Measurements from ENCODE around the gene CTRL.

The CTRL gene

DNA sequence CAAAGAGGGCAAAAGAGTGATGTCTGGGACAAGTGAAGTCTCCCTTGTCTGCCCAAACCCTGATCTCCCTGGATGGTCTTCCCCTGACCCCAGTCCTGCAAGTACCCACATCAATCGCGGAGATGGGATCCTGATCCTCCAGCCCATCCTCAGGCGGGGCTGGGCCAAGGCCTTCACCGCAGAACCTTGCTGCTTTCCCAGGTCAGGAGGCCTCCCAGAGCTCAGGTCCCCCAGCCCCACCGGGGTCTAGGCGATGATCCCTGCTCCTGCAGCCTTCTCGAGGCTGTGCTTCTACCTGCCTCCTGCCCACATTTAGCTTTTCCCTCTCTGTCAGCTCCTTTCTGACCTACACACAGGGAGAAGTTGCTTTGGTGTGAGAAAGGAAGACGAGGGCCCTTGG is 30.5 kb upstream of the CTRL start:
- no peak for DNase-seq

DNA sequence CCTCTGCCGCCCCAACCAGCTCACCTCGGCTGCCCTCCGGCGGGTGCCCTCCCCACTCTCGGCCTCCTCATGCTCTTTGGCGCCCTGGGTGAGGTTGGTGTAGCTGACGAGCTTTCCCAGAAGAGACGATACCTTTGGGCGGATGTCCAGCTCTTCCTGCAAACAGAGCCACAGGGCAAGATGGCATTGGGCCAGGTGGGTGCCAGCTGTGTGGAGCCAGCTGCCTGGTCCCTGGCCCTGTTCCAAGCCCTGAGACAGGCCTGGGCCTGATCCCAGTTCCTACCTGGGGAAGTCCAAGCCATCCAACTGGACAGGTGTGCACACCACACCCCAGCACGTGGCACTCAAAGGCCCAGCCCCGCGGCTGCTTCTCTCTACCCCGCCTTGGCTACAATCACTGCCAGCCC is 29.9 kb upstream of the CTRL start:
- no peak for DNase-seq

DNA sequence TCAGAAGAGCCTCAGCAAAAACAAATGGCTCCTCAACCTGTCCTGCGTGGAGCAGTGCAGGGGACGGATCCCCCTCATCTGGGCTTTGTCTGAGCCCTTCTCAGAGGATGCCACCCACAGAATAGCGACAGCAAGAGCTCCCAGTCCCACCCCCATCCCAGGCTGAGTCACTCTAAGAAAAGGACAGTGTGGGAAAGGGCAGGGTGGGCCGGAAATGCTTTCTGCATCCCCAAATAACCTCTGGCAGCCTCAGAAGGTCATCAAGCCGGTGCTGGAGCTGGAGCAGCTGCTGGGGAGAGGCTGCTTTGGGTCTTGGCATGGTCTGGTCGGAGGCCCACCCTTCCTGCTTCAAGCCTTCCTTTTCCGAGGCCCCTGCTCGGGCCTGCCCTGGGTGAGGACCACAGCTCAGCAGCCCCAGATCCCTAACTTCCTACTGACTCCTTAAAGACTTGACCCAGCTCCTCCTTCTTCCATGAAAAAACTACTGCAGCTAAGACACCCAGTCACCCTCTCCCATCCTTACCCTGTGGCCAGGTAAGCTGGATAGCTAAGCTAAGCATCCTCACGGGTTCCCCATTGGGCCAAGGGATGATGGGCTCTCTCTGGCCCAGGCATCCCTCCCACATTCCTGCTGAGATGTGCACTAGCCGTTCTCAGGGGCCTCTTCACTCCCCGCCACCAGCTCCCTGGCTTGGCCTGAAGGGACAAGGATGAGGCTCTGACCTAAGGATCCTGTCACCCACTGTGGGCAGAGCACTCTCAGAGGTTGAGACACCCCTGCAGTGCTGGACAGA is 28.1 kb upstream of the CTRL start:
- DNase-seq, result peak; percentile 26

DNA sequence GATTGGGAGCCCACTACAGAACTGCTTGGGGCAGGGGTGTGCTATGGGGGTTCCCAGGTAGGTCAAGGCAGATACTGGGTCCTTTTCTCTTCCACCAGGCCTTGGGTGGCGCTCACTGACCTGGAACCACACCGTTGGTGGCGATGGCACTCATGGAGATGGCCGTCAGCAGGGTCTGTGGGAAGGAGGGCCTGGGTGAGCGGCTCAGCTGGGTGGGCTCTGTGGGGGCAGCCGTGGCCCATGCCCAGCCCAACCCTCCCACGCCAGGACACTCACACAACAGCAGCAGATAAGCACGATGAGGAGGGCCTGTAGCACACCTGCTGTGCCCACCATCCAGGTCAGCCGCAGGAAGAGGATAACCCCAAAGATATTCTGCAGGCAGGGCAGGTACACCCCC is 26.0 kb upstream of the CTRL start:
- DNase-seq, result no peak

DNA sequence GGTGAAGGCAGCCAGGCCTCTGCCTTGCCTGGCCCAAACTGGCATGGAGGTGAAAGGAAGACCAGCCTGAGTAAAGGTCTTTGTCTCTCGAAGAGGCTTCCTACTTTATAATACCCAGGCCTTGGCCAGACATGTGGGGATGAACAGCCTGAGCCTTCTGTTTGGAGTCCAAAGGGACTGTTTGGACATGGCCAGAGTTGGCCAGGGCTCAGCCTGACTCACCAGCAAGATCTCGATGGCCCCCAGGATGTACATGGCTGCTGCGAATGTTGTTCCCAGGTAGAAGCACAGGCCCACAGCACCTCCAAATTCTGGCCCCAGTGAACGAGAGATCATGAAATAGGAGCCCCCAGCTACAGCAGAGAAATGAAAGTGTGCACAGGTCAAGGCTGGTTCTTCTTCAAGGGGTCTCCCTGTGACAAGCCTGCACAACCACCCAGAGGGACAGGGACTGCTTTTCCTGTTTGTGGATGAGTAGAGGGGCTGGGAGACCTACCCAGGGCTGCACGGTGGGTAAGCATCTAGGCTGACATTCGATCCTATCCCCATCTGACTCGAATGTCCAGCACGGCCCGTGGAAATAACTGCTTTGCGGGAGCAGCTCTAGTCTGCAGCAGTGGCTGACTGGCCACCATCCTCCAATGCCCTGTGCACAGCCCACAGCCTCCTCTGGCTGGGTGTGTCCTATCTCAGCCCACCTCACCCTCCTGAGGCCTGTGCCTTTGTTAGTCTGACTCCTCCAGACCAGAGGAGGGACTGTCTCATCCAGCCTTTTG is 22.9 kb upstream of the CTRL start:
- DNase-seq, result no peak

DNA sequence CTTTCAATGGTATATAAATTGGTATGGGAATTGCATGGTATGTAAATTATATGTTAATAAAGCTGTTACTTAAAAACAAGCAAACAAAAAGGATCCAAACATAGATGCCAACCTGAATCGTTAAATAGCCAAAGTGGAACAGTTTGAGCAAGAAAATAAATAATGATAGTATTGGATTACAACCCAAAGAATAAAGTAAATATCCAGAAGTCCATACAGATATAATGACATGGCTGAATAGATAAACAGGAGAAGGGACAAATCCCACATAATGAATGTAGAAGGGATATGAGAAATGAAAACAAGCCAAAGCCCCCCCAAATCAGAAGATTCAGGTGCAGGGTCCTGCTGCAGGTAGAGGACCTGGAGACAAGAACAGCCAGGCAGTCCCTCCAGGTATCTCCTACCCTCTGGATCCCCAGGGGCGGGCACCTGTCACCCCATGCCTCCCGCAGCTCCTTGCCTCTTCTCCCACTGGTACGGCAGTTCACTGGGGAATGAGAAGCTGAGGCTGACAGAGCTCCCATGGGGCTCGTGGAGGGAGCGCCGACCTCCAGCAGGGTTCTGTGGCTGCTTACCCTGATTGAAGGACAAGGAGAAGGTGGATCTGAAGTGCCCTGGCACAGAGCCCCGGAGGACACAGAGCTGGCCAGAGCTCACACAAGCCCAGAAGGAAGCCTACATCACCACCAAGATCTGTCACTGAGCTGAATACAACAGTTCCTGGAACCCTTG is 22.1 kb upstream of the CTRL start:
- DNase-seq, result no peak

DNA sequence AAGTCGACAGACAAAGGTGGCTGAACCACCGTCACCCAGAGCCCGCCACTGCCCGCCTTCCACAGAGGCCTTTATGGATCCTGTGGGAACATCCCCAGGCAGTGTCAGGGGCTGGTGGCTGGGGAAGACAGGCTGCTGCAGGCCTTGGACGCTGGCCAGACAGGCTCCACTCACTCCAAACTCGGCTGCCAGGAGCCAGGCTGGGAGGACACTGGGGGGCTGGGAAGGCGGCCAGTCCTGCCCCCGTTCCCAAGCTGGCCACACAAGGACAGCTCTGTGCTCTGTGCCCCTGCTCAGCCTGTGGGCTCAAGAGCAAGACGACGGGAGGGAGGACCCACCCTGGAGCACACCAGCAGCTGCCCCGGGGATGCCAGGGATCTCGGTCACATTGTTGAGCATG is 19.8 kb upstream of the CTRL start:
- DNase-seq, result no peak

DNA sequence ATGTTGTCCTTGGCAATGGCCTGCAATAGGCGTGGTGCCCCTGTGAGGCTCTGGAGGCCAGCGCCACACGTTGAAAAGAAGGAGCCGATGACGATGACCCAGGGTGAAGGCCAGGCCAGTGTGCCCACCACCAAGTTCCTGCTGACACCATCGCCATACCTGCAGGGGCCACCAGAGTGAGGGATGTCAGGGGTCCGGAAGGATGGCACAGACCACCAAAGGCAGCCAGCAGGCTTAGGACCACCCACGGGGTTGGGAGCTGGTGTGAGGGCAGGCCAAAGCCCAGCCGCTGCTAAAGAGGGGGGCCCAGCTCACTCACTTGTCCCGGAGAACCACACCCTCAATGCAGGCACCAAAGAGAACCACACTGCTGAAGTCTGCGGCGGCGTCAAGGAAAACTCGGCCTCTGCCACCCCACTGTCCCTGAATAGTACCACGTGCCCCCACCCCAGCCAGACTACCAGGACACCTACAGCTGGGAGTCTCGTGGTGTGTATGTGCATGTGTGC is 18.7 kb upstream of the CTRL start:
- no peak for DNase-seq

DNA sequence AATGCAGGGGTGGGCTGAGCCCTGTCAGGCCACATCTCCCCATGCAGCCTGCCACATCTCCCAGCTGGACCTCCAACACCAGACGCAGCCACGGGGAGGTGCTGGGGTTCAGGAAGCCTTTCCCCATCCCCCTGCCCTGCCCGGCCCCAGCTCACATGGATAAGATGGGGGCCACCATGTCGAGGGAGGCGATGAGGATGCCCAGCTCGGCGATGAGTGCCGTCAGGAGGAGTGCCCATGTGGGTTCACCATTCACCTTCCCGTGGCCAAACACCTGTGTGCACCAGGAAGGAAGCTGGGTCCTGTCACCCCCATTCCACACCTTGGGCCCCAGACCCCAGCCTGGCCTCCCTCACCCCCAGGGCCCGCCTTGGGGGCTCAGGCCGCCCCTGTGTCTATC is 18.0 kb upstream of the CTRL start:
- no peak for DNase-seq

DNA sequence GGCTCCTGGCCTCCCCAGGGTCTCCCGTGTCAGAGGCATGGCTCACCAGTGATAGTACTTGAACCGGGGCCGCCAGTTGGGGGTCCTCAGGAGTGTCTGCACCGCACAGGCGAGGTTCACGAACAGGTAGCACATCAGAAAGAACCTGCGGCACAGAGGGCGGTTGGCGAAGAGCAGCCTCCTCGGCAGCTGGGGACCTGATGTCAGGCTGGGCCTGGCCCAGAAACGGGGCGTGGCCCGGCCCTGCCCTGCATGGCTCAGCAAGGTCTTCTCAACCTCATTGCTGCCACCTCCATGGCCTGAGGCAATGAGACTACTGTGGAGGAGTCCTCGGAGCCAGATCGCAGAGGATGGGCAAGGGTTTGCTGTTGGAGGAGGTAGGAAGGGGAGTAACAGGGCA is 16.4 kb upstream of the CTRL start:
- no peak for DNase-seq

DNA sequence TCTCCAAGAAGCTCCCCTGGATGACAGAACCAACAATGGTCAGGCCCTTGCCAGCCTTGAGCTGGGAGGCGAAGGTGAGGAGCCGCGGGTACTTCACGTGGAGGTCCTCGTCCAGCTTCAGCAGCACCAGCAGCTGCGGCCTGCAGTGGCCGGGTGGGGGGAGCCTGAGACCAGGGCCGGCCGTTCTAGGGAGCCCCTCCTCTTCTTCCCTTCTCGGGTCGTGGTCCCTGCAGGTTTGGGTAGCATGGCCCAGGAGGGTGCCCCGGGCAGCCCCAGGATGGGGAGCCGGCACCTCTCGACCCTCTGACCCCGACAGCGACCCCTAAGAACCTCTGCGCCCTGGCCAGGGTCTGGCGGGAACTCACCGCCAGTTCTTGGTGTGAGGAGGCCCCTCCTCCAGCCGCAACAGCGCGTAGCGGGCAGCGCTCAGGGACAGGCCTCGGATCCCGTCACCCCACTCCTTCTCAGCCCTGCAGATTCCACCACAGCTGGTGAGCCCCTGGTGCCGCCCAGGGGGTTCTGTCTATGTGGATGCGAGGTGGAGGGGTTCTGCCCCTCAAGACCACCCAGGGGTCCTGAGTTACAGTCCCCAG is 15.4 kb upstream of the CTRL start:
- no peak for DNase-seq

DNA sequence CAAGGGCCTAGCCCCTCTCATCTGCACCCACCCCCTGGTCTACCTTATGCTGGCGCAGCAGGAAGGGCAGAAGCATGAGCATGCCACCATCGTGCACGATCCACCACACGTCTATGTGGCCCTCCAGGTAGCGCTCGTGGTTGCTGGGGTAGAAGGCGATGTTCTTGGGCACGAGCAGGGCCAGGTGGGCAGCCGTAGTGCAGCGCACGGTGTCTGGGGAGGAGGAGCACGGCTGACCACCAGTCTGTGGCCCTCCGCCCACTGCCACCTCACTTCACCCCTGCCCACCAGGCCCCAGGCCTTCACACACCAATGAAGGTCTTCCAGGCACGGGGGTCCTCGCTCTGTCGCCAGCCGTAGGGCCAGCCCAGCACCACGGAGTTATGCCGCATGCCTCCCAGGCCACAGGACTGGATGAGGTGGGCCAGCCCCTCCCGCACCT is 14.5 kb upstream of the CTRL start:
- DNase-seq, result no peak

DNA sequence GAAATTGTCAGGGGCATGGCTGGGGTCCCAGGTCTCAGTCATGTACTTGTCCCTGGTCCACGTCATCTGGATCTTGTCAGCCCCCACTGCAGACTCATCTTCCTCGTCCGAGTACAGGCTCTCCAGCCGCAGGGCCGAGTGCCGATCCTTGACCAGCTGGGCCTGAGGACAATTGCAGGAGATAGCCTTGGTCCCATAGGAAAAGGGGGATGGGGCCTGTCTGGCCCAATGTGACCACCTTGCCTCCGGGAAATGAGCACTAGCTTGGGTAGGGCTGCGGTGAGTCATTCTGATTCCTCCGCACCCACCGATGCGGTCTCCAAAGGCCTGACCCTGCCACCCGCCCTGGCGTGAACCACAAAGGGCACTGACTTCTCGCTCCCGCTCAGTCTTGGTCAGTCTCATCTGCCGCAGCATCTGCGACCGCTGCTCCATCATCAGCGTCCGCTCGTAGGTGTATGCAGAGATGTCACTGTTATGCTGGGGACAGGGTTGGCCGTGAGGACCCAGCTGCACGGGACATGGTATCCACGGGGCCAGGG is 13.8 kb upstream of the CTRL start:
- no peak for DNase-seq

DNA sequence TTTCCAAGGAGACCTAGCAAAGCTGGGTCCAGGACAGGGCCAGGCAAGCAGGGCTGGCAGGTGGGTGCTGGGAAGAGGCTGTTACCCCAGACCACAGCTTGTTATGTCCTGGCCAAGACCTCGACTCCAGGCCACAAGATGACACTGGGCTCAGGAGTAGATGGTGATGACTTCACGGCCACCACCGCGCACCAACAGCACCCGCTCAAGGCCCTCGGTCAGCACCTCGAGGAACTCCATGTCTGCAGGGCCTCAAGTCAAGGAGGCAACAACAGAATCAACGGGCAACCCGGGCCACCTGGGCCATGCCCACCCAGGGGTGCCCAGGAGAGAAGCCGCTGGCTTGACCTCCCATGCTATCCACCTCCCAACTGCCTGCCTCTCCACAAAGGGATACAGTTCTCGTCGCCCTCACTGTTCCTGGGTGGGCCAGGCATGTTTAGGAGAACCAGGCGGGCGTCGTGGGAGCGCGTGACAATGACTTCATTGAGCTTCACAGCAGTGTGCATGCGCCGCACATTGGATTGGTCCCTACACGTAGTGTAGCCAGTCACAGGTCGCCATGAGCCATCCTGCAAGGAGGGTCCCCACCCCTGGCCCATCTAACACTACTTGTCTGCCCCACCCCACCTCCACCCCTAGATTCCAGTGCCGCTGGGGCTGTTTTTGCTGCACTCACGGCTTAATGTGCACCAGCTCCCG is 13.2 kb upstream of the CTRL start:
- no peak for DNase-seq

DNA sequence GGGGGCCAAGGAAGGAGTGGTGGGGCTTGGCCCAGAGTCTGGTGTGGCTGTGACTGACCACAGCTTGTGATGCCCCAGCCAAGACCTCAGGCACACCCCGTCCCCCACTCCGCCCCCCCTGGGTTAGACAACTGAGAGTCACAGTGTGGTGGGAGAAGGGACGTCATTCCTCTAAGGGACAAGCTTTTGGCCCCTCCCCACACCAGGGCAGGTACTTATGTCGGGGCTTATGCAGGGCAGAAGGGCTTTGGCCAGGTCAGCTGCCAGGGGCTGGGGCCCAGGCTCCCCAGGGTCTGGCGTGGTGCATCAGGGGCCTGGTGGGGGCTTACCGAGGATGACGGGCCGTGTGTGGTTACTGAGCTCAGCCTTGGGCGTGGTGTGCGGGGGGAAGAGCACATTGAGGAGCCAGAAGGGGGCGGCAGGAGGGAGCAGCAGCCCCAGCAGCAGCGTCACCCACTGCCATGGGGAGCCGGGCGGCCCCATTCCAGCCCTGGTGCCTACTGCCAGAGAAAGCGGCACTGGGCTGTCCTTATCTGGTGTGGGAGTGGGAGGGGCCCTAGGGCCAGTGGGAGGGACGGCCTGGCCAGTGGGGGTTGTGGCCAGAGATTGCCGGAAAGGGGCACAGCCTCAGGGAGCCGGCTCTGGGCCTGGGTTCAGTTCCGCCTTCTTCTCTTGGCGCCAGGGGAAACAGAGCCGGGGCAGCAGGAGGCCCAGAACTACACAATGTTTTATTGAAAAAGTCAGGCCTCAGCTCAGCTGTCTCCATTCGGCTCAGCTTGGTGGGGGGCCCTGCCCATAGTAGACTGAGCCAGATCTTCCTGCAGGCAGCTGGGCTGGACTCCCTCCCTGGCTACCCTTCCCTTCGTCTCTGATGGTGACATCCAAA is 12.2 kb upstream of the CTRL start, which contains the start of gene LCAT:
LCAT (minus strand) TSS at position 502 of the 886 bp plus-strand sequence; CDS start at position 483, 19 bp downstream.
- no peak for DNase-seq

DNA sequence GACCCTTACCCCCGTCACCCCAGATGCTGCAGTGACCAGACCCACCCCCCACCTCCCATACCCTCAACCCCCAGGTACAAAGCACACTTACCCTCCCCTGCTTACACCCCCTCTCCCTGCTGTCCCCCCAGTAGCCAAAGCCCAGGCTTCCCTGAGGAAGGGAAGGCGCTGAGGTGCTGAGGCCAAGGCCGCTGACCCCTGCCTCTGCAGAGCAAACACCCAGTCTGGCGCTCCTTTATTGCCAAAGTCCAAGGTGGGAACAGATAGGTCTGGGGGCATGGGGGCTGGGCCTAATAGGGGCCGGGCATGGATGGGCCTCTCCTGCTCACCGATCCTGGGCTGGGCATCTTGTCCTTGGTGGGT is 11.6 kb upstream of the CTRL start:
- no peak for DNase-seq

DNA sequence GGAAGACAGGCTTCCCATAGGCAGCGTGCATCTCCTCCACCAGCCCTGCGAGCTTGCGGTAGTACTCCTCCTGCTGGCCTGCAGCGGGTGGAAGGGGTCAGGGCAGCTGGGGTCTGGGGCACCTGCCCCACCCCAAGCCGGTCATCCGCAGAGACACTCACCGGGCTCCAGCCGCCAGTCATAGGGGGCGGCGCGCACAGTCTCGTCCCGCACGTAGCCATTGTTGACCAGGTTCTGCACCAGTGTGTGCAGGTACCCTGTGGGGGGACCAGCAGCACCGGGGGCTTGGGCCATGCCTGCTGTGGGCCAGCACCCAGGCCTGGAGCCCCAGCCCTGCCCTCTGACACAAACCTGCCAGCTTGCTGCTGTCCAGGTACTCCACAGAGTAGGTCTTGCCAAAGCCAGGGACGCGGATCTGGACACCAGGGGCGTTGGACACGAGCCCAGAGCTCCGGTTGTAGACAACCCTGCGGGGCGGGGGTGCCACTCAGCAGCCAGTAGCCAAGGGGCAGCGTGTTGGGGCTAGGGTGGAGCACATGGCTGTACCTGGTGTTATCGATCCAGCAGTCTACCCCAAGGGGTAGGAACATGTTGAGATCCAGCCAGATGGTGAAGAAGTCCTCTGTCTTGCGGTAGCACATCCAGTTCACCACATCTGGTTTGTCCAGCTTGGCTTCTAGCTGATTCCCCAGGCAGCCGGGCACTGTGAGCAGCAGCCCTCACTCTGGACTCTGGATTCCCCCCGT is 11.0 kb upstream of the CTRL start:
- no peak for DNase-seq

DNA sequence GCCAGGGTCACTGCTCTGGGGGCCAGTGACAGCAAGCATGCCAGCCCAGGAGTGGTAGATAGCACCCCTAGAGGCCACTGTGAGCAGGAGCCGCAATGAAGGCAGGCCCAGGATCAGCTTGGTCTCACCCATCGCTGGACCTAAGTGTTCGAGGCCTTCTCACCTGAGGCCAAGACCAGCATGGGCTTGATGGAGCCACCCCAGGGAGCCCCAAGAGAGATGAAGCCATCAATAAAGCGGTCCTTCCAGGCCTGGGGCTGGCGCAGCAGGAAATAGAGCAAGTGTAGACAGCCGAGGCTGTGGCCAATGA is 10.5 kb upstream of the CTRL start:
- no peak for DNase-seq

DNA sequence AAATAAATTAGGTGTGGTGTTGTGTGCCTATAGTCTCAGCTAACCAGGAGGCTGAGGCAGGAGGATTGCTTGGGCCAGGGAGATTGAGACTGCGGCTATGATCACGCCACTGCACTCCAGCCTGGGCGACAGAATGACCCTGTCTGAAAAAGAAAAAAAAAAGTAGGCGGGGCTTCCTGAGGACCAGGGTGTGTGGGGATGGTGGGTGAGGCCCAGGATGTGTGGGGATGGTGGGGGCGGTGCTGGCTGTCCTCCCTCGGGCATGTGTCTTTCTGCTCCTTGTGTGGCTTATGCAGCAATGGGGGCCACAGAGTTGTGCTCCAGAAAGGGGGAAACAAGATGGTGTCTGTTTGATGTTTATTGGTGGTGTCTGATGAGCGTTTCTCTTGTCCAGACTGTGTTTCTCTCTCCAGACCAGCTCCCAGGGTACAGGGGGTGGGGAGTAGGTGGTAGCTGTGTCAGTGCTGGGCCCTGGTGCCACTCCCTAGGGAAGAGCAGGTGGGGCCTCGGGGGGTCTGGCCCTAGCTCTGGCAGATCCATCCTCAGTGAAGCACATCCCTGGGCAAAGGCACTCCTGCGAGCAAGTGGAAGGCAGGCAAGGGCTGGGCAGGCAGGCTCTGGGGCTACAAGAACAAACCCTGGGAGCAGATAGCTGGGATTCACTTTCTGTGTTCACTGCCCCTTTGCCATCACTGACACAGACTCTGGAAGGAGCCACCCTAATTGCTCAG is 10.0 kb upstream of the CTRL start:
- DNase-seq, result no peak

Measured in fibroblast of skin of right biceps (primary cell).